Kidney epithelial cell (primary cell): ENCODE data around the gene AOPEP. TPM values are rescaled to one million over a fixed set of nuclear protein-coding genes. Genes with fewer than 3 reads are reported as not detected.

ENCODE experiments used
- DNase-seq: peaks from one replicate; pipeline ENCODE4 v3.0.0-alpha.2; 2010; ENCODE audit warnings: low read depth
- H3K27me3 ChIP-seq: 2 replicates; pipeline ENCODE4 v1.6.0; 2011; ENCODE audit warnings: low read length; ENCODE audit not compliant: control insufficient read depth, insufficient read depth
- H3K36me3 ChIP-seq: 2 replicates; pipeline ENCODE4 v1.5.1; 2011; ENCODE audit warnings: low read length; ENCODE audit not compliant: control insufficient read depth, insufficient read depth
- H3K4me3 ChIP-seq: 2 replicates; pipeline ENCODE4 v1.5.1; 2011; ENCODE audit warnings: low read depth, mild to moderate bottlenecking, control low read depth, low read length
- total RNA-seq: library from RNA; depleted of rRNA; stranded (reverse); fragments of >200 nt; gene quantifications from 2 replicates; pipeline ENCODE4 v1.2.3, GENCODE V29; 2015
- TF ChIP-seq, protein P1 (sequence below): IDR thresholded peaks from 2 replicates; pipeline ENCODE4 v1.5.1; 2011; ENCODE audit warnings: mild to moderate bottlenecking, moderate library complexity, low read length, control low read depth, inconsistent platforms; ENCODE audit not compliant: insufficient read depth, poor library complexity, severe bottlenecking

AOPEP gene
- total RNA-seq, 1 donor from 2014 or later: 17.4 TPM

DNA sequence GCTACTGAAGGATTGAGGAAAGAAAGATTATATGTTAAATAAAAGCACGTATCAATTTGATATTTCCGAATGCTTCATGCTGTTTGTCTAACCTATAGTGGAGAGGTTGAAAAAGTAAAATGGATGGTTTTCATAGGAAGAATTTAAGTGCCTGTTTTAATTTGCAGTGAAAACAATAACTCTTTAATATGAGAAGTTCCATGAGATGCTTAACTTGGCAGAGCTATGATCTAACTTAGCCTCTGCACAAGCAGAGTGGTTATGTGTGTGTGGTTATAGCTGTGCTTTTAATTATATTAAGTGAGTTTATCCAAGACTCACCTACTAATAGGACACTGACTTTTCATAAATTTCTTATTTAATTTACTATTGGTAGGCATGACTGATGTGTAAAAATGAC lies 57.4 kb downstream of the AOPEP start:
- TF ChIP-seq, protein P1, sequence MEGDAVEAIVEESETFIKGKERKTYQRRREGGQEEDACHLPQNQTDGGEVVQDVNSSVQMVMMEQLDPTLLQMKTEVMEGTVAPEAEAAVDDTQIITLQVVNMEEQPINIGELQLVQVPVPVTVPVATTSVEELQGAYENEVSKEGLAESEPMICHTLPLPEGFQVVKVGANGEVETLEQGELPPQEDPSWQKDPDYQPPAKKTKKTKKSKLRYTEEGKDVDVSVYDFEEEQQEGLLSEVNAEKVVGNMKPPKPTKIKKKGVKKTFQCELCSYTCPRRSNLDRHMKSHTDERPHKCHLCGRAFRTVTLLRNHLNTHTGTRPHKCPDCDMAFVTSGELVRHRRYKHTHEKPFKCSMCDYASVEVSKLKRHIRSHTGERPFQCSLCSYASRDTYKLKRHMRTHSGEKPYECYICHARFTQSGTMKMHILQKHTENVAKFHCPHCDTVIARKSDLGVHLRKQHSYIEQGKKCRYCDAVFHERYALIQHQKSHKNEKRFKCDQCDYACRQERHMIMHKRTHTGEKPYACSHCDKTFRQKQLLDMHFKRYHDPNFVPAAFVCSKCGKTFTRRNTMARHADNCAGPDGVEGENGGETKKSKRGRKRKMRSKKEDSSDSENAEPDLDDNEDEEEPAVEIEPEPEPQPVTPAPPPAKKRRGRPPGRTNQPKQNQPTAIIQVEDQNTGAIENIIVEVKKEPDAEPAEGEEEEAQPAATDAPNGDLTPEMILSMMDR: no peak
- no peaks in the 10 kb centered on the region for H3K36me3 ChIP-seq
- no peaks in the 10 kb centered on the region for H3K27me3 ChIP-seq
- no peak for DNase-seq
- no peak overlapping the region for H3K4me3 ChIP-seq

DNA sequence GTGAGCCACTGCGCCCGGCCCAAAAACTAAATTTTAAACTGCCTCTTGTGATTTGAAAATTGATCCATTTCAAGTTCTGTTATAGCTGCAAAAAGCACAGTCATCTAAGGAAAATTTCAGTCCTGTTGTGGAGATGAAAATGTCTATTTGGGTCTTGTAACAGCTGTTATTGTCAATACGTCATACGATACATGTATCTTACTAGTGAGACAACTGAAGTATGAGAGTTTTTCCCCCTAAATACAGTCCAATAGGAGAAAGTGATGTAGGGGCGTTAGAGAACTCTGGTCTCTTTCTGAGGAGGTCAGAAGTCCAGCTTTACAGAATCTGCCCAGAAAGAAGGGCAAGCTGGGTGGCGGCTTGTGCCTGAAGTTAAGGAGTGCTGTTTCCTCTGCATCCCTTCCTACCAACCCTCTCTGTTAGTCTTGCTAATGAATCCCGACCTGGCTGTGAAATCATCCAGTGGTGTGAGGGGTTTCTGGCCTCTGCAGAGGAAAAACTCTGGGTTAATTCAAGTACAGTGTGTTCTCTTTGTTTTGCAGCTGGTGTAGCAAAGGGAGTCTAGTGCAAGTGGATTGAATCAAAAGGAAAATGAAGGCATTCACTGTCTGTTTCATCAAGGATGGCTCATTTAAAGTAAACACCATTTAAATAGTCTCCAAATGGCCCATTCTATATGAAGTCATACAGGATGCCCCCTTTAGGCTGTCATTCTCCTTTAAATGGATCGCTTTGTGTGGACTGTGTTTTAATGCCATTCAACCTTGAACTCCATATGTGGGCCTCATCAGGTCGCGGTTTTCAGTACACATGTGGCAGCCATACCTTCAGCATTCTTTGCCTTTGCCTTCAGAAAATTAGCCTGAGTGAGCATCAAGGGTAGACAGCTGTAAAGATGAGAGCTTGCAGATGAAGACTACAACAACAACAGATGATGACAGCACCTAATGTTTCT lies 59.0 kb downstream of the AOPEP start:
- DNase-seq: no peak
- Histone ChIP-seq H3K36me3 (no peaks in the 10 kb centered on the region), H3K27me3 (no peaks in the 10 kb centered on the region), H3K4me3 (no peak overlapping the region)
- TF ChIP-seq, protein P1: no peak

DNA sequence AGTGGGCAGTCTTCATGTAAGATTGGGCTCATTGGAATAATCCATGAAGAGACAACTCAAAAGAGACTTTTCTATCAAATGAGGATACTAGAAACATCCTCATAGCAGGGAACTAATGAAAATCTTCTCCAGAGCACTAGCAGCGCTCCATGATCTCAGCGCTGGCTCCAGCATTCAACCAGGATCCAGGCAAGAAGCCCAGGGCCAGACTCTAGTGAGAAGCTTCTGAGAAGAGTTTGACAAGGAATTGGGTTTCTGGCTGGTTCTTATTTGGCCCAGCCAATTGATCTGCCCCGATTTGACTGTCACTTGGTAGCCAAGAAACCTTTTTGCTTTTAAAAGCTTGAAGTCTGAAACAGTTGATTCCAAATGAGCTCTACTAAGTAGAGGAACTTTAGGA lies 60.1 kb downstream of the AOPEP start:
- no peak overlapping the region for H3K4me3 ChIP-seq
- H3K27me3 ChIP-seq: no peaks in the 10 kb centered on the region
- TF ChIP-seq, protein P1: no peak
- DNase-seq: no peak
- H3K36me3 ChIP-seq: no peaks in the 10 kb centered on the region

DNA sequence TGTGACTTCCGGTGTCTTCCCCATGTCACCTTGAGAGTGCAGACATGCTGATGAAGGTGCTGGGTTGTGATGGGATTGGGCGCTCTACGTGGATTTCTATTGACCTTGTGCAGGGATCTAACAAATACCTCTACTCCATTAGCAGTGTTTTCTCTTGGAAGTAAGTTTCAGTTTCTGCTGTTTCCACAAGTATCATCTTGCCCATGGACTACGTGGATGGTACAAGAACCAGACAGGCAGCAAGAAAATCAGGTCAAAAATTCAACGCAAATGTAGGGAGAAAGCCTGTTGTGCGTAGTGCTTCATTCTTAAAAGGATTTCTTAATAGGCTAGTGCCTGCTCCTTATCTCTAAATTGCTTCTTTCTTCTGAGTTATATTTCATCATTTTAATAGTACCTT lies 60.8 kb downstream of the AOPEP start:
- DNase-seq: no peak
- no peaks in the 10 kb centered on the region for H3K36me3 ChIP-seq
- TF ChIP-seq, protein P1: no peak
- H3K4me3 ChIP-seq: no peak overlapping the region
- no peaks in the 10 kb centered on the region for H3K27me3 ChIP-seq

DNA sequence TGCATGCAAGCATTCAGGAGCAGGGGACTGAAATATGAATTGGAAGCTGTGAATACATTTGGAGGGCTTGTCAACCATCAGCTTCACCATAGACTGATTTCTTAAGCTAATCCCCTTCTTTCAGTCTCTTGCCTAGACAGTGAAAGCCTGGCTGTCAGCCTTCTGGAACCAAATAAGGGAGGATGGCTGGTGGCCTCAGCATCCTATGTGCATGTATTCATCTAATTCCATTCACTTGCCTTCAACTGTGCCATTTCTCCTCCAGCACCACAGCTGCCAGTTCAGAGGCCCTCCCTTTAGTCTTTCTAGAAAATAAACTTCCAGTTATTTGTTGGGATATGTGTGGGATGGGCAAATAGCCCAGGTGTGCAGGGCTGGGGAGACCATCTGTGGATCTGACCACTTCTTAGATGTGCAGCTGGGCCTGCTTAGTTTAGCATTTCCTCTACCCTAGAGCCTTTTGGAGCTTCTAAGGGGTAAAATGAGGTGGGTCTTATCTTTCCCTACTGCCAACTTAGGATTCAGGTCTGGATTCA lies 62.1 kb downstream of the AOPEP start:
- no peak for DNase-seq
- Histone ChIP-seq H3K36me3 (no peaks in the 10 kb centered on the region), H3K27me3 (no peaks in the 10 kb centered on the region), H3K4me3 (no peak overlapping the region)
- TF ChIP-seq, protein P1: no peak

DNA sequence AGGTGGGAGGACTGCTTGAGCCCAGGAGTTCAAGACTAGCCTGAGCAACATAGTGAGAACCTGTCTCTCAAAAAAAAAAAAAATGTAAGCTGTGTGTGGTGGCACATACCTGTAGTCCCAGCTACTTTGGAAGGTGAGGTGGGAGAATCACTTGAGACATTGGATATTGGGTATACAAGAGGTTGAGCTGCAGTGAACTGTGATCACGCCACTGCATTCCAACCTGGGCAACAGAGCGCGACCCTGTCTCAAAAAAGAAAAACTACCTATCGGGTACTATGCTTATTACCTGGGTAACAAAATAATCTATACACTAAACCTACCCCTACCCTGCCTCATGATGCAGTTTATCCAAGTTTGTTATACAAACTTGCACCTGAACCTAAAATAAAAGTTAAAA lies 64.9 kb downstream of the AOPEP start:
- no peak for DNase-seq
- TF ChIP-seq, protein P1: no peak
- no peaks in the 10 kb centered on the region for H3K27me3 ChIP-seq
- no peak overlapping the region for H3K4me3 ChIP-seq
- no peaks in the 10 kb centered on the region for H3K36me3 ChIP-seq
